Right lobe of liver (tissue), 6 donors: ENCODE data around the gene TRIM34. TPM values are rescaled to one million over a fixed set of nuclear protein-coding genes. Genes with fewer than 3 reads are reported as not detected.

ENCODE experiments used
- ATAC-seq, 4 donors: fragments of 200-7000 bp; cut with Tn5 transposase; one replicate each; pipeline ENCODE4 v1.9.1; 2020; ENCODE audit warnings: mild to moderate bottlenecking in 4 of 4, moderate library complexity in 4 of 4
- DNase-seq, 3 donors: peaks; one replicate each; pipeline ENCODE4 v3.0.0-alpha.2; 2020
- H3K27ac ChIP-seq, 3 donors: fragments of 200-600 bp; one replicate each; pipeline ENCODE4 v1.8.0; 2022
- H3K27me3 ChIP-seq, 2 donors: fragments of 200-600 bp; one replicate each; pipeline ENCODE4 v1.8.0; 2022
- H3K36me3 ChIP-seq, 4 donors: fragments of 200-600 bp; sonication (generic) in 1 of 4; one replicate each; pipeline versions ENCODE4 v1.5.1 to v1.8.0; 2017 to 2022; ENCODE audit warnings: control low read depth in 1 of 4
- H3K4me1 ChIP-seq, 4 donors: fragments of 200-600 bp; sonication (generic) in 1 of 4; one replicate each; pipeline versions ENCODE4 v1.5.1 to v1.8.0; 2017 to 2022; ENCODE audit warnings: control low read depth in 1 of 4
- H3K4me3 ChIP-seq, 3 donors: fragments of 200-600 bp; one replicate each; pipeline ENCODE4 v1.8.0; 2022
- H3K9me3 ChIP-seq, 4 donors: fragments of 200-600 bp; sonication (generic) in 1 of 4; one replicate each; pipeline versions ENCODE4 v1.5.1 to v1.8.0; 2017 to 2022; ENCODE audit warnings: control low read depth in 1 of 4
- POLR2A ChIP-seq: fragments of 450-650 bp; IDR thresholded peaks from one replicate; pipeline ENCODE4 v1.6.1; 2017; ENCODE audit warnings: antibody characterized with exemption, mild to moderate bottlenecking
- WGBS: methylation state at CpG from one replicate; pipeline ENCODE4 v1.1.6; 2018; ENCODE audit warnings: low coverage, low lambda C conversion rate; ENCODE audit not compliant: insufficient coverage; ENCODE audit errors: missing lambda C conversion rate; 5-methylcytosine and 5-hydroxymethylcytosine counted together
- intact Hi-C, 2 donors: fragments of 100-400 bp; cut with DNase I; formaldehyde crosslinking; loops; one replicate each; pipeline versions ENCODE4 v1.11.2 to v1.14.1; 2022
- total RNA-seq, 6 experiments: library from RNA; depleted of rRNA in 2 of 6; stranded (reverse); fragments of >200 nt in 2 of 6; fragmentation: NEBNext Ultra II Directional in 3 of 6; extraction: Animal tissue kit (Norgen Biotek cat#: 25700) in 3 of 6; gene quantifications; one replicate each; pipeline versions ENCODE4 v1.1.0 to v1.2.4, GENCODE V29; 2016 to 2023
- TF ChIP-seq, protein P1 (sequence below), 4 donors: fragments of 200-600 bp in 3 of 4; fragments of 450-650 bp in 1 of 4; IDR thresholded peaks; one replicate each; pipeline versions ENCODE4 v1.5.1 to v1.8.0; 2016 to 2022; ENCODE audit warnings: antibody characterized with exemption in 4 of 4, mild to moderate bottlenecking in 2 of 4
- donor health status: DM: no; HTN: yes; CAD: no.
- donor health status: DM: no; HTN: no; CAD: no.
- donor health status: DM: no; HTN: no; CAD: no.
- donor health status: DM: no; HTN: yes; CAD: no.
- donor health status: DM: no; HTN: yes; CAD: no.

The TRIM34 gene
- total RNA-seq, 6 experiments from 2014 or later, result 0.93 to 3.3 (median 2.3) TPM

DNA sequence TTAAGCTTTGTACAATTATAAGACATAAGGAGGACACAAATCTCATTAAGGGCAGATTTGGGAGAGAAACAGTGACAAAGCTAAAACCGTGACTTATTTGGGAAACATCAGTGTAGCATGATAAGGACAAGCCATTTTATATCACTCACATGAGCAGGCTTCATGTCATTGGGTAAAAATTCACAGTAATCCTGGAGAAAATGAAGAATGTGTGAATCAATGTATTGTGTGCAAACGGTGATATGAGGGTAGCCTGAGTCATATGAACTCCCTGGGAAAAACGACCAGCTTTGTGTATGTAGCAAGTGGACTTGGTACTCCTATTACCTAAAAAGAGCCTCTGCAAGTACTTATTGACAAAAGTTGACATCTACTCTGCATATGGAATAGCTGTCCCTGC, 6.0 kb upstream of the TRIM34 start:
- no peak for DNase-seq
- H3K27ac ChIP-seq, result no peak overlapping the region
- no peaks in the 10 kb centered on the region for H3K27me3 ChIP-seq
- no peak for ATAC-seq
- intact Hi-C loops, result no loop called here
- TF ChIP-seq, protein P1, sequence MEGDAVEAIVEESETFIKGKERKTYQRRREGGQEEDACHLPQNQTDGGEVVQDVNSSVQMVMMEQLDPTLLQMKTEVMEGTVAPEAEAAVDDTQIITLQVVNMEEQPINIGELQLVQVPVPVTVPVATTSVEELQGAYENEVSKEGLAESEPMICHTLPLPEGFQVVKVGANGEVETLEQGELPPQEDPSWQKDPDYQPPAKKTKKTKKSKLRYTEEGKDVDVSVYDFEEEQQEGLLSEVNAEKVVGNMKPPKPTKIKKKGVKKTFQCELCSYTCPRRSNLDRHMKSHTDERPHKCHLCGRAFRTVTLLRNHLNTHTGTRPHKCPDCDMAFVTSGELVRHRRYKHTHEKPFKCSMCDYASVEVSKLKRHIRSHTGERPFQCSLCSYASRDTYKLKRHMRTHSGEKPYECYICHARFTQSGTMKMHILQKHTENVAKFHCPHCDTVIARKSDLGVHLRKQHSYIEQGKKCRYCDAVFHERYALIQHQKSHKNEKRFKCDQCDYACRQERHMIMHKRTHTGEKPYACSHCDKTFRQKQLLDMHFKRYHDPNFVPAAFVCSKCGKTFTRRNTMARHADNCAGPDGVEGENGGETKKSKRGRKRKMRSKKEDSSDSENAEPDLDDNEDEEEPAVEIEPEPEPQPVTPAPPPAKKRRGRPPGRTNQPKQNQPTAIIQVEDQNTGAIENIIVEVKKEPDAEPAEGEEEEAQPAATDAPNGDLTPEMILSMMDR (IDR thresholded peaks at IDR 0.05), result no peak
- no peak for TF ChIP-seq POLR2A
- H3K9me3 ChIP-seq, result no peaks in the 10 kb centered on the region
- 81% methylated on average over 3 of the region's 3 CpGs for WGBS
- H3K4me3 ChIP-seq, result no peak overlapping the region
- peaks cover 0 to 26% (median 1%) of the 10 kb centered on the region in 4 donors for H3K4me1 ChIP-seq
- H3K36me3 ChIP-seq, result no peaks in the 10 kb centered on the region

DNA sequence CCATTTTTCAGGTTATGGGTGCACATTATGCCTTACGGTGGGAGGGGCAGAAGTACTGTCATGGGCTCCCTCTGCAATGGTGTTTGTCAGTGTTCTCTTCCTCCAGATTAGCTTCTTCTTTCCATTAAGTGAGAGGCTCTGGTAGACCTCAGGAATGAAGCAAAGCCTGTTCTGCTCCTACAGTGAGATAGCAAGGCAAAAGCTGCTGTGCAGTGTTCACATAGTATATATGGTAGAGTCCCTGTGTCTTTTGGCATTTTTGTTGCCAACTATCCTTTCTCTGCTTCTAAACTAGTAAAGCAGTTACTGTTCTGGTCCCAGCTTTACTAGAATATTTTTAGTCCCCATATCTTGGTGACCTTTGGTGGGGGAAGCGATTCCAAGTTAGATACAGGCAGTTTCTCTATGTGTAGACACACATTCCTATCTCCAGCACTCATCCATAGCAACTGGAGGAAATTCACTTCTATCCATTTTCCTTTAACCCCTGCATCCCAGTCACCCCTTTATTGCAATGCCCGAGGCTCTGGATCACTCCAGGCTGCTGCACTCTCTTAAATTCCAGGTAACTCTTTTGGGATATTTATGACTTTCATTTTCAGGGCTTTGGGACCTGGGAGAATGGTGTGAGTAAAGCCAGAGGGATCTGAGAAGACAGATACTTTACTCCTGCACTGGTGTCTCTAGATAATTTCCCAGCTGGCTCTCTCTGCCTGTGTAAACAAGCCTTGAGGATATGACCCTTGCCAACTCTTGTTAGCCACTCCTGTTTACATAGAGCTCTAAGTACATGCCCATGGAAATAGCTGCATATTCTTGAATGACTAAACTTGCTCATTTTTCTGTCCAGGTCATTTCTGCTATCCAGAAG, 3.9 kb upstream of the TRIM34 start:
- intact Hi-C loops, result no loop called here
- no peak overlapping the region for H3K4me3 ChIP-seq
- peaks cover 0 to 40% (median 2%) of the 10 kb centered on the region in 4 donors for H3K4me1 ChIP-seq
- 58% methylated on average over 3 of the region's 3 CpGs for WGBS
- ATAC-seq (peak; percentile 62 to 72 (median 64)), DNase-seq (no peak)
- no peak overlapping the region for H3K27ac ChIP-seq
- H3K9me3 ChIP-seq, result no peaks in the 10 kb centered on the region
- no peaks in the 10 kb centered on the region for H3K36me3 ChIP-seq
- H3K27me3 ChIP-seq, result no peaks in the 10 kb centered on the region
- TF ChIP-seq, protein P1 (IDR thresholded peaks at IDR 0.05), result no peak
- TF ChIP-seq POLR2A, result no peak

DNA sequence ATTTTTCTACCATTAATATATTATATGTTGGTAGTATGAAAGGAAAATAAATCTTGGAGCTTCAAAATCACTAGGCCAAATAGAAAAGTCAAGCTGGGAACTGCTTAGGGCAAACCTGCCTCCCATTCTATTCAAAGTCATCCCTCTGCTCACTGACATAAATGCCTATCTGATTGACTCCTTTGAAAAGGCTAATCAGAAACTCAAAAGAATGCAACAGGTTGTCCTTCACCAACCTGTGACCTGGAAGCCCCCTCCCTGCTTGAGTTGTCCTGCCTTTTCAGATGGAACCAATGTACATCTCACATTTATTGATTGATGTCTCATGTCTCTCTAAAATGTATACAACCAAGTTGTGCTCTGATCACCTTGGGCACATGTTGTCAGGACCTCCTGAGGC, 3.2 kb upstream of the TRIM34 start:
- H3K27me3 ChIP-seq, result no peaks in the 10 kb centered on the region
- H3K36me3 ChIP-seq, result no peaks in the 10 kb centered on the region
- H3K9me3 ChIP-seq, result no peaks in the 10 kb centered on the region
- H3K27ac ChIP-seq, result no peak overlapping the region
- H3K4me3 ChIP-seq, result no peak overlapping the region
- DNase-seq (no peak), ATAC-seq (no peak)
- intact Hi-C loops, result no loop called here
- H3K4me1 ChIP-seq, result peaks cover 0 to 40% (median 2%) of the 10 kb centered on the region in 4 donors
- TF ChIP-seq, protein P1 (IDR thresholded peaks at IDR 0.05), result no peak
- TF ChIP-seq POLR2A, result no peak

DNA sequence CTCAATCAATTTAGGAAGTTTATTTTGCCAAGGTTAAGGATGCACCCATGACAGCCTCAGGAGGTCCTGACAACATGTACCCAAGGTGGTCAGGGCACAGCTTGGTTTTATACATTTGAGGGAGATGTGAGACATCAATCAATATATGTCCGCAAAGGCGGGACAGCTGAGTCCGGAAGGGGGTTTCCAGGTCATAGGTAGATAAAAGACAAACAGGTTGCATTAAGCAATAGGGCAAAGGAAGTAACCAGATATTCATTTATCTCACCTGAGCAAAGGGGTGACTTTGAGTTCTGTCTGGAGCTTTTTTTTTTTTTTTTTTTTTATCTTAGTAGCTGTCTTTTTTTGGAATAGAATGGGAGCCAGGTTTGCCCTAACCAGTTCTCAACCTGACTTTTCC, 2.0 kb upstream of the TRIM34 start:
- H3K36me3 ChIP-seq, result no peaks in the 10 kb centered on the region
- TF ChIP-seq, protein P1 (IDR thresholded peaks at IDR 0.05), result no peak
- TF ChIP-seq POLR2A, result no peak
- WGBS, result 52% methylated on average over 3 of the region's 3 CpGs
- intact Hi-C loops, result no loop called here
- no peaks in the 10 kb centered on the region for H3K27me3 ChIP-seq
- DNase-seq (no peak), ATAC-seq (peak in 3 of 4 donors; percentile 9 to 40 (median 27))
- peaks cover 0 to 40% (median 2%) of the 10 kb centered on the region in 4 donors for H3K4me1 ChIP-seq
- no peak overlapping the region for H3K27ac ChIP-seq
- H3K4me3 ChIP-seq, result no peak overlapping the region
- no peaks in the 10 kb centered on the region for H3K9me3 ChIP-seq
